GM18909 (cell line): ENCODE results near the gene TRAF1.
"Not testable (repeated sequence)": the region's sequence is repeated elsewhere in the genome, so short reads cannot be mapped to it uniquely, and the experiment has no call there.

Experiments
- ATAC-seq: cut with Tn5 transposase; IDR thresholded peaks from one replicate; pipeline ENCODE4 v1.9.1; 2021; ENCODE audit warnings: mild to moderate bottlenecking; ENCODE audit not compliant: unreplicated experiment, poor library complexity

The TRAF1 gene

GRCh38 chr9:120926397-120926928 lies at the start of gene TRAF1:
TSS of gene TRAF1 (minus strand) at chr9:120926796. CDS start at chr9:120926075, 721 bp downstream.
- peak; percentile 27 for ATAC-seq

- no peak for ATAC-seq
These were observed 48.3 kb upstream of the TRAF1 start for GRCh38 chr9:120974921-120975320.

- ATAC-seq = no peak
These were observed 47.6 kb upstream of the TRAF1 start for GRCh38 chr9:120974181-120974580.

DNA sequence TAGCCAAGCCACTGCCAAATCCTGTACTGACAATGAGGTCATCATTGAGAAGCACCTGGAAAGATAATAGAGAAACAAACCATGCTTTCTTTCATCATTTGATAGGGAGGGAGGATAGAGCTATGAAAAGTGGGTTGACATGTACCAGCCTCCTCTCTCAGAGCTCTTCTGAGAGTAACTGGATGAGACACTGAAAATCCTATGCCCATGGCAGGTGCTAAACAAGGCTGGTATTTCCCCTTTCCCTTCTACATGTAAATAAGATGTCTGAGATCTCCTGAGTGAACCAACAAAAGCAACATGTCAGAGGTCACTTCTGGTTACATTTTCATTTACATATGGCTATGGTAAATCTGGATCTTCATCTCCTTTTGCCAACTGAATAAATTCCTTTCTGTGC lies 45.3 kb upstream of the TRAF1 start:
- ATAC-seq = no peak

DNA sequence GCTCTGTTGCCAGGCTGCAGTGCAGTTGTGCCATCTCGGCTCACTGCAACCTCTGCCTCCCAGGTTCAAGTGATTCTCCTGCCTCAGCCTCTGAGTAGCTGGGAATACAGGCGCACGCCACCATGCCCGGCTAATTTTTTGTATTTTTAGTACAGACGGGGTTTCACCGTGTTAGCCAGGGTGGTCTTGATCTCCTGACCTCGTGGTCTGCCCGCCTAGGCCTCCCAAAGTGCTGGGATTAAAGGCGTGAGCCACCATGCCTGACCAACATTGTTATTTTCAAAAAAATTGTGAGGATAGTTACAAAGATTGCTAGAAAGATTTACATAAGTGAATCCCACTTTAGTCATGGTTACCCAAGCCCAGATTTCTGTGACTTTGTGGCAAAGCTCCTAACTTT lies 44.9 kb upstream of the TRAF1 start:
- not testable (repeated sequence) for ATAC-seq

- no peak for ATAC-seq
These were observed 43.6 kb upstream of the TRAF1 start for GRCh38 chr9:120970244-120970643.

DNA sequence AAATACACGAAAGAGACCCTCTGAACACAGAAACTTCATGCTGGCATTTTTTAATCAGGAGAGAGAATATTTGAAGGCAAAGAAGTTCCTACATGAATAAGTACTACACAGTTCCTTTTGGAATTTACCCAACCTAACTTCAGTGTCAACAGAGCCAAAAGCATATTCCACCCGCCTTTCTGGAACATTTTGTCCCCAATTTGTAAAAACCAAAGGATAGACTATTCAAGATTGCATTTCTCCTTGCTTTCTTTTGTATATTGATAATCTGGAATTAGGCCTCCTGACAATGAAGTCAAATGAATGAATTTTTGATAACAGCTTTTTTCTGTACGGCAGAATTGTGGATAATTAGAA lies 39.4 kb upstream of the TRAF1 start:
- ATAC-seq = no peak

GRCh38 chr9:120965344-120966012 lies 38.9 kb upstream of the TRAF1 start:
- no peak for ATAC-seq

- no peak for ATAC-seq
These were observed 35.3 kb upstream of the TRAF1 start for GRCh38 chr9:120961936-120962335.

DNA sequence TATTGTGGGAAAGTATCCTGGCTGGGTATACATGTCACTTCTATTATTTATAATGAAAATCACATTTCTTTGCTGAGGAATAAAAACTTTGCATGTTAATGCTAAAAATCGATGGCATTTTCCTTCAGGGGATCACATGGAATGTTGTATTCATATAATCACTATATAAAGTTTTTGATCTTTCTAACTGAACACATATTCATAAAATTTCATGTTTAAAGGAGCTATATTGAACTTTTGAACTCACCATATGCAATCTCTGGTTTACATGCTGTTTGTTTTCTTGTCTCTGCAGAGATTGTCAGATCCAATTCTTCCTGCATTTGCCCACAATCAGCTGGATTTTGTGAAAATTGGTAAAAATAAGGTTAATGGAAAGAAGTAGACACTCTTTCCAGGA lies 33.4 kb upstream of the TRAF1 start:
- no peak for ATAC-seq

- ATAC-seq = no peak
These were observed 30.3 kb upstream of the TRAF1 start for GRCh38 chr9:120956862-120957261.

DNA sequence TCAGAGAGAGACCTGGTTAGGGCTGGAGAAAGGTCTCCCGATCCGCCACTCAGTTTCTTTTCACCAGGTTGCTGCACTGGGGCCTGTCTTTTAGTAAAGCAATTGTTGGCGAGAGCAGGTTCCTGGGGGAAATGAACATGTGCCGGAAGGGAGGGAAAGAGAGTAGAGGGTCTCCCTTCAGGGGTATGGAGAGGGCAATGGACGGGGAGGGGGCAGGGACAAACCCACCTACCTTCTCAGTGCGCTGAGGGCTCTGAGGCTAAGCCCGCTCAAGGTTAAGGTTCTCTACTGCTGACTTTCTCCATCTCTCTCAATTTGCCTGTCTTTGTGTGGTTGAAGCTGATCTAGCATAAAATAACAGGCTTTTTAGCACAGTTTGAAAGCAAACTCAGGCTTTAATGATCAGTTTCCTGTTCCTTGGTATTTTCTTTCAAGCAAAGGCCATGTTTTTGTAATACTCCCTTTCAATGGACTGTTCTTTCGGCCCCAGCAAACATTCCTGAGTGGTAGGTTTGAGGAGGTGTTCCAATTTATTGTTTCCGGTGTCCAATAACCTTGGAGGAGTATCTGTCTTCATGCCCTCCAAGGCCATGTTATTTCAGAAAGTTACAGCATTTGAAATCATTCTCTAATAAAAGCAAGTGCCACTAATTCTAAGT lies 25.5 kb upstream of the TRAF1 start:
- no peak for ATAC-seq

DNA sequence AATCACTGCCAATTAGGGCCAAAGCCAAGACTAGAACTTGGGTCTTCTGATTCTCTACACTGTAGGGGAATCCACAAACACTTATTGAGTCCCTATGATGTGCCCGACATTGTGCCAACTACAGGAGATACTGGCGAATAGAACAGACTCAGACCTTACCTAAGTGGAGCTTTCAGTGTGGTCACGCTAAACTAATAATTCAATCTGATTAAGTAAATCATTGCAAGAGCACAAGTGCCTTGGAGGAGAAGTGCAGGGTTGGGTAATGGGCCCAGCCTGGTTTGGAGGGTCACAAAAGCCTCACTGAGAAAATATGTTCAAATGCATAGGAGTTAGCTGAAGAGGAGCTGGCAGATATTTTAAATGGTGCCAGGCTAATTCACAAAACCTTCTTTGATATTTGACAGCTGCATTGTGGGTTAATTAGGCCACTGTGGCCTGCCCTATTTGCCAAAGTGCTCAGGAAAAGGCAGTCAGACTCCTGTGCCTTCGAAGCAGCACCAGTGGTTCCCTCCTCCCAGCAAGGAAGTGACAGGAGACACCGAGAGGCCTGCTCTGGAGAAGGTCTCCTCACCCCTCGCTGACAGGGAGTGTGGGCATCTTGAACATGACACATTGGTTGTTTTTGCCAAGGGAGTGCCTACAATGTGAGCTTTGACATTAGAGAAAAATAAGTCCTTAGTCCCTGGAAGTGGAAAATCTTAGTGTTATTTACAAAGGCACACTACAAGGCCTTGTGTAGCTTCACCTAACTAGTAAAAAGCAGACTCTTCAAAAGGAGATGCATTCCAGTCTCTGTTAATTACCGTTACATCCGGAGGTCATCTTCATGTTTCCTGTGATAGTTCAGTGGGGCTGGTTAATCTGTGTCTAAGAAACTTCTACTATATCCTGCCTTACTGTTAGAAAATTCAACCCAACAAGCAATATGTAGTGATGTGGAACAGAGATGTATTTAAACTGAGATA lies 24.1 kb upstream of the TRAF1 start:
- no peak for ATAC-seq

GRCh38 chr9:120949290-120949689 lies 22.7 kb upstream of the TRAF1 start:
- no peak for ATAC-seq

- ATAC-seq = no peak
These were observed 22.2 kb upstream of the TRAF1 start for GRCh38 chr9:120948824-120949223.

DNA sequence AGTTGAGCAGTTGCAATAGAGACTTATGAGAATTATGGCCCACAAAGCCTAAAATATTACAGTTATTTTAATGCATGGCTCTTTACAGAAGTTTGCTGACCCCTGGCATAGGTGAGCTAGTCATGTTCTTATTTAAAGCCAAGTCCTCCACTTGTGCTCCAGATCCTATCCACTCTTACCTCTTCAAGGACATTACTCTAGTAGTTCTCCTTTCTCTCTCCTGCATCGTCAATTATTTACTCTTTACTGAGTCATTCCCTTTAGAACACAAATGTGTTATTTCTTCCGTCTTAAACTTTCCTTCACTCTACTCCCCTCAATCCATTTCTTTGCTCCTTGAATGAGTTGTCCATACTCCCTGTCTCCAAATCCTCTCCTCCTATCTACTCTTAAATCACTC lies 20.6 kb upstream of the TRAF1 start:
- ATAC-seq = no peak

DNA sequence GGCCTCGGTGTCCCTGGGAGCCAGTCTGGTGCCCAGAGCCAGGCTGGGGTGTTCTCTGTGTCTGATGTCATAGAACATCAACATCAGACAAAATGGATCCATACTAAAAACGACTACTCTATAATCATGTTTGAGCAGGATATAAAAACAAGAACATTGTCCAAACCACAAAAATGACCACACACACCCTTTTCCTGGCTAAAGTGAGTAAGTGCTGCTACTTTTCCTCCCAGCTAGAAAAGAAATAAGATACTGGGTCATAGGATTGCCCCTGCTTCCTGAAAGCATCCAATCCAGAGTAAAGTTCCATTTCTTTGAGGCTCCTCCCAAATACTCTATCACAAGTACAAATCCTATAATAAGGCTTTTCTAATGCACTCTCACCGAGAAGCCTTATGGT lies 19.7 kb upstream of the TRAF1 start:
- ATAC-seq = no peak

- ATAC-seq = no peak
These were observed 18.4 kb upstream of the TRAF1 start for GRCh38 chr9:120944948-120945347.

- peak; percentile 98 for ATAC-seq
These were observed 17.8 kb upstream of the TRAF1 start for GRCh38 chr9:120944434-120944843.

- no peak for ATAC-seq
These were observed 15.8 kb upstream of the TRAF1 start for GRCh38 chr9:120942186-120943001.
